ENCODE results near the gene SETMAR.
A peak's percentile ranks its signal among the peaks of the same experiment; 100 is the strongest.

DNA sequence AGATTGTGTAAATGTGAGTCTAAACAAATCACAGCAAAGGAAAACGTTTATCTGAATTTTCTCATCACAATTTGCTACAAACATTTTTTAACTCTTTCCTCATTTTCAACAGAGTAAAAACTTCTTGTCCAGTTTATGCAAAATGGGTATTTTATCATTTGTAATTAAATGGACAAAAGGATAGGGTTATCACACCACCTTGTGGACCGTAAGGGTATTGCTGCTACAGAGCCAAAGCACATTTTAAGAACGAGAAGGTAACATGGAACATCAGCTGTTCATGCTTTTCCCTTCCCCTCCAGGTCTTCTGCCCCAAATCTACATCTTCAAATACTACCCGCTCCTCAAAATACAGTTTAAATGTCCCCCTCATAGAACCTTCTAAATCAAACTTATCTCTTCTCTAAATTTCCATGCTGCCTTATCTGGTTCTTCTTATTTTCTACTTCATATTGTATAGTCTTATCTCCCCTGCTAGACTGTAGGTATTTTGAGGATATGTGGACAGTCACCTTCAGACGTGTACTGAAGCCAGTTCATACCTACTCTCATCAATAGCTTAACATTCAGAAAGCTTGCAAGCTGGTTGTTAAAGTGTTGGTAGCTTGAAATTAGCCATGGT is 12.8 kb upstream of the SETMAR start:
- TF ChIP-seq CTCF (IDR thresholded peaks at IDR 0.05) (peak; percentile 76 to 90 (median 87)), POLR2AphosphoS5 (IDR thresholded peaks at IDR 0.05; ENCODE audit: insufficient read depth in 1 of 2, low read depth in 1 of 2) (no peak), POLR2A (IDR thresholded peaks at IDR 0.05) (no peak)
